Left cardiac atrium (tissue), 2 donors: ENCODE data around the gene SAGE1. TPM values are rescaled to one million over a fixed set of nuclear protein-coding genes. Genes with fewer than 3 reads are reported as not detected.

Experiments
- total RNA-seq, 2 donors: library from RNA; stranded (reverse); fragmentation: NEBNext Ultra II Directional; extraction: Animal tissue kit (Norgen Biotek cat#: 25700); gene quantifications; one replicate each; pipeline ENCODE4 v1.2.1, GENCODE V29; 2021
- donor health status: DM: no; HTN: yes; CAD: no; lungs with severe emphysema.
- donor health status: DM: yes; HTN: yes; CAD: no.

Gene SAGE1
- total RNA-seq, 2 donors from 2014 or later, result not detected

Other genes starting within 250 kb of the SAGE1 start
- not detected for gene CT45A1, start 180.1 kb upstream of the SAGE1 start, total RNA-seq
- not detected for gene CT45A3, start 125.5 kb upstream of the SAGE1 start, total RNA-seq
- not detected for gene CT45A5, start 108.2 kb upstream of the SAGE1 start, total RNA-seq
- gene CT45A6, start 90.9 kb upstream of the SAGE1 start, total RNA-seq, result not detected
- gene CT45A2, start 73.7 kb upstream of the SAGE1 start, total RNA-seq, result not detected
- gene CT45A7, start 56.4 kb upstream of the SAGE1 start, total RNA-seq, result not detected
- gene CT45A8, start 39.2 kb upstream of the SAGE1 start, total RNA-seq, result not detected
- not detected for gene CT45A9, start 21.9 kb upstream of the SAGE1 start, total RNA-seq
- not detected for gene CT45A10, start 272 bp upstream of the SAGE1 start, total RNA-seq
- gene MMGT1, start 80.3 kb downstream of the SAGE1 start, total RNA-seq, result 10 to 100 TPM; 22.7 to 27.2 TPM
- gene SLC9A6, start 91.7 kb downstream of the SAGE1 start, total RNA-seq, result 10 to 100 TPM; 14.6 to 15.7 TPM